ENCODE measurements around the gene LAMTOR2.

LAMTOR2 gene

GRCh38 chr1:156055281-156056048, 883 bp downstream of the LAMTOR2 start:
- Histone ChIP-seq H3K4me3 (ENCODE audit: insufficient read depth, low read length, poor library complexity, severe bottlenecking) (peak overlapping the region; percentile 84), H3K9ac (ENCODE audit: low read length) (peak overlapping the region; percentile 91), H3K27ac (ENCODE audit: low read depth, low read length) (no peak overlapping the region), H3F3A (ENCODE audit: insufficient read depth) (peaks cover 10% of the 10 kb centered on the region), H3K36me3 (ENCODE audit: low read length) (no peaks in the 10 kb centered on the region), H3K9me3 (ENCODE audit: insufficient read depth, low read length) (no peaks in the 10 kb centered on the region), H2AFZ (ENCODE audit: low read depth, low read length, severe bottlenecking) (peak overlapping the region; percentile 81), H3K27me3 (ENCODE audit: low read length) (no peaks in the 10 kb centered on the region), H3K4me2 (ENCODE audit: low read depth, low read length, poor library complexity, severe bottlenecking) (peak overlapping the region; percentile 98), H4K20me1 (ENCODE audit: low read depth, low read length) (no peaks in the 10 kb centered on the region), H3K79me2 (ENCODE audit: insufficient read depth, low read length) (peaks cover 13% of the 10 kb centered on the region), H3K9me2 (replicated peaks; ENCODE audit: insufficient read depth, low read length) (no peaks in the 10 kb centered on the region)
- TF ChIP-seq EZH2phosphoT487 (conservative IDR thresholded peaks at IDR 0.05; ENCODE audit: low read length), result no peak
- TF ChIP-seq CTCF (IDR thresholded peaks at IDR 0.05; ENCODE audit: insufficient read depth, low read length, poor library complexity, severe bottlenecking), result no peak

GRCh38 chr1:156056326-156056849, 1.8 kb downstream of the LAMTOR2 start:
- TF ChIP-seq EZH2phosphoT487 (conservative IDR thresholded peaks at IDR 0.05; ENCODE audit: low read length), result no peak
- TF ChIP-seq CTCF (IDR thresholded peaks at IDR 0.05; ENCODE audit: insufficient read depth, low read length, poor library complexity, severe bottlenecking), result no peak
- H3F3A ChIP-seq (ENCODE audit: insufficient read depth), result peaks cover 10% of the 10 kb centered on the region
- no peaks in the 10 kb centered on the region for H3K27me3 ChIP-seq (ENCODE audit: low read length)
- no peak overlapping the region for H2AFZ ChIP-seq (ENCODE audit: low read depth, low read length, severe bottlenecking)
- no peak overlapping the region for H3K27ac ChIP-seq (ENCODE audit: low read depth, low read length)
- H3K79me2 ChIP-seq (ENCODE audit: insufficient read depth, low read length), result peaks cover 13% of the 10 kb centered on the region
- H3K9me3 ChIP-seq (ENCODE audit: insufficient read depth, low read length), result no peaks in the 10 kb centered on the region
- H3K9me2 ChIP-seq (replicated peaks; ENCODE audit: insufficient read depth, low read length), result no peaks in the 10 kb centered on the region
- no peak overlapping the region for H3K9ac ChIP-seq (ENCODE audit: low read length)
- H3K4me3 ChIP-seq (ENCODE audit: insufficient read depth, low read length, poor library complexity, severe bottlenecking), result no peak overlapping the region
- H4K20me1 ChIP-seq (ENCODE audit: low read depth, low read length), result no peaks in the 10 kb centered on the region
- no peaks in the 10 kb centered on the region for H3K36me3 ChIP-seq (ENCODE audit: low read length)
- no peak overlapping the region for H3K4me2 ChIP-seq (ENCODE audit: low read depth, low read length, poor library complexity, severe bottlenecking)

- Histone ChIP-seq H3K9me3 (ENCODE audit: insufficient read depth, low read length) (no peaks in the 10 kb centered on the region), H3K79me2 (ENCODE audit: insufficient read depth, low read length) (no peaks in the 10 kb centered on the region), H3K9ac (ENCODE audit: low read length) (no peak within 1 kb of the TSS), H4K20me1 (ENCODE audit: low read depth, low read length) (no peaks in the 10 kb centered on the region), H3K4me2 (ENCODE audit: low read depth, low read length, poor library complexity, severe bottlenecking) (no peak within 1 kb of the TSS), H3K27me3 (ENCODE audit: low read length) (no peaks in the 10 kb centered on the region), H3K36me3 (ENCODE audit: low read length) (no peaks in the 10 kb centered on the region), H2AFZ (ENCODE audit: low read depth, low read length, severe bottlenecking) (no peak within 1 kb of the TSS), H3K27ac (ENCODE audit: low read depth, low read length) (no peak within 1 kb of the TSS), H3F3A (ENCODE audit: insufficient read depth) (no peaks in the 10 kb centered on the region), H3K4me3 (ENCODE audit: insufficient read depth, low read length, poor library complexity, severe bottlenecking) (no peak within 1 kb of the TSS), H3K9me2 (replicated peaks; ENCODE audit: insufficient read depth, low read length) (no peaks in the 10 kb centered on the region)
- no peak for TF ChIP-seq EZH2phosphoT487 (conservative IDR thresholded peaks at IDR 0.05; ENCODE audit: low read length)
- TF ChIP-seq CTCF (IDR thresholded peaks at IDR 0.05; ENCODE audit: insufficient read depth, low read length, poor library complexity, severe bottlenecking), result no peak
Measured at GRCh38 chr1:156060937-156061636, 6.5 kb downstream of the LAMTOR2 start, which contains the start of gene RAB25. Gene RAB25, plus strand, starts transcription at chr1:156061160. Its CDS starts 241 bp downstream, at chr1:156061401.

Measured in SU-DHL-6 (cell line).